Activated CD8-positive, alpha-beta T cell treated with anti-CD3 and anti-CD28 coated beads for 36 hours (primary cell): ENCODE measurements around the gene DPF3. TPM values are rescaled to one million over a fixed set of nuclear protein-coding genes. Genes with fewer than 3 reads are reported as not detected.

Experiments
- ATAC-seq: fragments of 200-7000 bp; cut with Tn5 transposase; one replicate; pipeline ENCODE4 v1.10.0; 2021; ENCODE audit warnings: mild to moderate bottlenecking, moderate library complexity
- CTCF ChIA-PET: fragments of 350-600 bp; sonication (Branson Sonifier 250); formaldehyde crosslinking; loops from one replicate; lab custom pipeline; 2021; ENCODE audit warnings: antibody characterized with exemption; lab: Charles Lee
- POLR2A ChIA-PET: fragments of 350-600 bp; sonication (Branson Sonifier 250); formaldehyde crosslinking; loops from one replicate; lab custom pipeline; 2021; ENCODE audit warnings: antibody characterized with exemption; lab: Charles Lee
- DNase-seq: peaks from one replicate; pipeline ENCODE4 v3.0.0-alpha.2; 2020
- H3K27ac Mint-ChIP-seq: one replicate; pipeline ENCODE4 v1.8.0; 2021; ENCODE audit warnings: mild to moderate bottlenecking, mixed read lengths
- H3K27me3 Mint-ChIP-seq: one replicate; pipeline ENCODE4 v1.8.0; 2021; ENCODE audit warnings: mixed read lengths
- H3K36me3 Mint-ChIP-seq: one replicate; pipeline ENCODE4 v1.8.0; 2021; ENCODE audit warnings: low read depth, mixed read lengths
- H3K4me1 Mint-ChIP-seq: one replicate; pipeline ENCODE4 v1.8.0; 2021; ENCODE audit warnings: low read depth, mixed read lengths
- H3K4me3 Mint-ChIP-seq: one replicate; pipeline ENCODE4 v1.8.0; 2021; ENCODE audit warnings: mild to moderate bottlenecking, moderate library complexity, mixed read lengths
- H3K9me3 Mint-ChIP-seq: one replicate; pipeline ENCODE4 v1.8.0; 2021; ENCODE audit warnings: mixed read lengths
- intact Hi-C: fragments of 100-400 bp; cut with micrococcal nuclease; formaldehyde crosslinking; loops from one replicate; pipeline ENCODE4 v1.10.0; 2022
- total RNA-seq, 2 experiments: library from RNA; stranded (reverse); gene quantifications; one replicate each; pipeline ENCODE4 v1.2.3, GENCODE V29; 2021
- TF ChIP-seq, protein P1 (sequence below): fragments of 200-600 bp; IDR thresholded peaks from one replicate; pipeline ENCODE4 v1.8.0; 2022; ENCODE audit warnings: antibody characterized with exemption, mild to moderate bottlenecking

The DPF3 gene
- total RNA-seq, 2 experiments from 2014 or later = 0.13 to 0.54 TPM

DNA sequence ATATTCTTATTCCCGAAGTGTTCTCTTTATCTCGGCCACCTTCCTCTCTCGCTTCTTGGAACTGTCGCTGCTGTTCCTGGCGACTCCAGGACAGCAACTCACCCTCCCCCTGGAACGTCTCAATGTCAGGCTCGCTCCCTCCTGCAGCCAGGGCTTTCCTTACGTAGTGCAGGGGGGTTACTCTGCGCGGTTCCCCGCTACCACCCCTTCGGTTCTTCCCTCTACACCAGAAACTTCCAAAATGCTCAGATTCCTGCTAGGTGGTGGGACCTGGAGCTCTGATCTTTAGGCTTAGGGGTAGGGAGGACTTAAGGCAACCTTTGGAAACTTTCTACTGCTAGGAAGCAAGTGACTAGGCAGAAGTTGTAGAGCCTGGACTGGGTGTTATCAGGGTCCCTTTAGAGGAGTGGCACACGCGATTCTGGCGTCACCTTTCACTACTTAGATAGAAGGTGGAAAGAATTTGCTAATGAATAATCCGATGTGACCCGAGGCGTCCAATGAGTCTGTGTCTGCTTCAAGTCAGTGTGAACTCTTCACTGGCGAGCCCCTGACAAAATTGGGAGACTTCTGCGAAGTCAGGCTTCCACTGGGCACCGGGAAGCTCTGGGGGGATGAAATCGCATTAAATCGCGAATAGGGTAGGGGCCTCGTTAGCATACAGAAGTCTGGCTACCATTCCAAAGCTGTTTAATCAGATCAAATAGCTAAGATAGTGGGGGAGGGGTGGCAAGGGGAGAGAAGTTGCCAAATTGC is 900 bp upstream of the DPF3 start:
- Mint-ChIP-seq H3K27ac (no peak overlapping the region), H3K27me3 (peaks cover 53% of the 10 kb centered on the region), H3K4me1 (peaks cover 18% of the 10 kb centered on the region), H3K9me3 (no peaks in the 10 kb centered on the region), H3K36me3 (no peaks in the 10 kb centered on the region), H3K4me3 (peak overlapping the region; percentile 87)
- POLR2A ChIA-PET = interaction anchor here (1.1 to 1.4 kb wide), 3 partner anchors 12 to 371 kb away, joined by 3 read pairs; partner anchors contain the start of gene DCAF4
- no peak for ATAC-seq
- TF ChIP-seq, protein P1, sequence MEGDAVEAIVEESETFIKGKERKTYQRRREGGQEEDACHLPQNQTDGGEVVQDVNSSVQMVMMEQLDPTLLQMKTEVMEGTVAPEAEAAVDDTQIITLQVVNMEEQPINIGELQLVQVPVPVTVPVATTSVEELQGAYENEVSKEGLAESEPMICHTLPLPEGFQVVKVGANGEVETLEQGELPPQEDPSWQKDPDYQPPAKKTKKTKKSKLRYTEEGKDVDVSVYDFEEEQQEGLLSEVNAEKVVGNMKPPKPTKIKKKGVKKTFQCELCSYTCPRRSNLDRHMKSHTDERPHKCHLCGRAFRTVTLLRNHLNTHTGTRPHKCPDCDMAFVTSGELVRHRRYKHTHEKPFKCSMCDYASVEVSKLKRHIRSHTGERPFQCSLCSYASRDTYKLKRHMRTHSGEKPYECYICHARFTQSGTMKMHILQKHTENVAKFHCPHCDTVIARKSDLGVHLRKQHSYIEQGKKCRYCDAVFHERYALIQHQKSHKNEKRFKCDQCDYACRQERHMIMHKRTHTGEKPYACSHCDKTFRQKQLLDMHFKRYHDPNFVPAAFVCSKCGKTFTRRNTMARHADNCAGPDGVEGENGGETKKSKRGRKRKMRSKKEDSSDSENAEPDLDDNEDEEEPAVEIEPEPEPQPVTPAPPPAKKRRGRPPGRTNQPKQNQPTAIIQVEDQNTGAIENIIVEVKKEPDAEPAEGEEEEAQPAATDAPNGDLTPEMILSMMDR = no peak
- intact Hi-C loops = no loop called here
- DNase-seq = peak; percentile 28
- CTCF ChIA-PET = interaction anchor here (0.6 to 1.7 kb wide), 9 partner anchors 9 to 381 kb away, joined by 3 to 13 read pairs (median 4); no protein-coding TSS in a partner anchor

DNA sequence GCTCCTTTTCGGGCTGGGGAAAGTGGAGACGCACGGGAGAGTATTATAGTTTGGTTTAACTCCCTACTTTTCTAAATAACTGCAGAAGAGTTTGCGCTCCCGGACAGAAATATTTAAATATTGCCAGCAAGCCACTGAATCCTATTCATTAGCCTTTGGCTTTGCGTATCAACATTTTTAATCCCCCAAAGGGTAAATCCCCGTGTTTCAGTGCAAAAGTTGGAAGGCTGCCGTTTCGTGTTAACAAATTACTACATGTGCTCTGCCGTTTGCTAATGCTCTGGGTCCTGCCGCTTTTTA is 372 bp upstream of the DPF3 start:
- peaks cover 18% of the 10 kb centered on the region for H3K4me1 Mint-ChIP-seq
- no peak overlapping the region for H3K27ac Mint-ChIP-seq
- CTCF ChIA-PET = interaction anchor here (0.6 to 1.7 kb wide), 9 partner anchors 10 to 380 kb away, joined by 3 to 13 read pairs (median 4); no protein-coding TSS in a partner anchor
- no peak for DNase-seq
- H3K9me3 Mint-ChIP-seq = no peaks in the 10 kb centered on the region
- intact Hi-C loops = no loop called here
- POLR2A ChIA-PET = interaction anchor here (1.1 to 1.4 kb wide), 3 partner anchors 11 to 370 kb away, joined by 3 read pairs; partner anchors contain the start of gene DCAF4
- TF ChIP-seq, protein P1 = no peak
- peak overlapping the region; percentile 87 for H3K4me3 Mint-ChIP-seq
- H3K36me3 Mint-ChIP-seq = no peaks in the 10 kb centered on the region
- peaks cover 54% of the 10 kb centered on the region for H3K27me3 Mint-ChIP-seq
- ATAC-seq = no peak

DNA sequence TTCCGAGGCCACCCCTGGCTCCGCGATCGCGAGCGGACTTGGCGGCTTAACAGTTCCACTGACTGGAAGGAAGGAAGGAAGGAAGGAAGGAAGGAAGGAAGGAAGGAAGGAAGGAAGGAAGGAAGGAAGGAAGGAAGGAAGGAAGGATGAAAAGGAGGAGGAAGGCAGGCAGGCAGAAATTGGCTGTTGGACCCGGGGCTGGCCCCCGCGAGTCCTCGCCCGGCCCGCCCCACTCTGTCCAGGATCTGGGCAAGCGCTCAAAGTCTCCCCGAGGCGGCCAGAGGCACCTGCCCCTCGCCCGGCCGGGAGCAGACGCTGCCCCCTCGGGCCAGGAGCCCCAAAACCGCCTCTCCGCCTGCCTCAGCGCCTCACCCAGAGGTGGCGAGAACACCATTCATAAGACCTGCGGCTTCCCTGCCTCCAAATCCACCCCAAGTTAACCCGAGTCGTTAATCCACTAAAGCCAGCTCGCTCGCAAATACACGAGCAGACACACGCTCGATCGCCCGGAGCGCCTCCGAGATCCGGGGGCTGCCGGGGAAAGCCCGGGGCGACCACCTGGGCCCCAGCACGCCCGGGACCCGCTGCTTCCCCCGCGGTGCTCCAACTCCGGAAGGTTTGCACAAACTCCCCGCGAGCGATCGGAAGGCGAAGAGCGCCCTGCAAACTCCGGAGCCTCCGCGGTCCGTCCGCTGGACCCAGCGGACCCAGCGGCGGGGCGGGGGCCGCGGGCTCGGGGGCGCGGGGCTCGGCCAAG is 844 bp downstream of the DPF3 start:
- ATAC-seq = peak; percentile 4
- ChIA-PET CTCF (interaction anchor here (1.2 to 1.7 kb wide), 2 partner anchors 15 to 374 kb away, joined by 3 to 4 read pairs; no protein-coding TSS in a partner anchor), POLR2A (interaction anchor here (1.4 kb wide), 1 partner anchor 369 kb away, joined by 3 read pairs; no protein-coding TSS in a partner anchor)
- peaks cover 18% of the 10 kb centered on the region for H3K4me1 Mint-ChIP-seq
- peaks cover 56% of the 10 kb centered on the region for H3K27me3 Mint-ChIP-seq
- TF ChIP-seq, protein P1 = no peak
- no peaks in the 10 kb centered on the region for H3K9me3 Mint-ChIP-seq
- no peaks in the 10 kb centered on the region for H3K36me3 Mint-ChIP-seq
- H3K27ac Mint-ChIP-seq = no peak overlapping the region
- peak overlapping the region; percentile 77 for H3K4me3 Mint-ChIP-seq
- peak; percentile 41 for DNase-seq
- intact Hi-C loops = no loop called here

- Mint-ChIP-seq H3K27me3 (peaks cover 55% of the 10 kb centered on the region), H3K36me3 (no peaks in the 10 kb centered on the region), H3K27ac (no peak overlapping the region), H3K4me3 (peak overlapping the region; percentile 77), H3K4me1 (peaks cover 18% of the 10 kb centered on the region), H3K9me3 (no peaks in the 10 kb centered on the region)
- POLR2A ChIA-PET = no interaction called here
- CTCF ChIA-PET = interaction anchor here (1.5 to 1.6 kb wide), 2 partner anchors 12 to 378 kb away, joined by 4 to 11 read pairs; no protein-coding TSS in a partner anchor
- intact Hi-C loops = no loop called here
- DNase-seq = peak; percentile 49
- TF ChIP-seq, protein P1 = no peak
- no peak for ATAC-seq
These were observed 1.6 kb downstream of the DPF3 start for GRCh38 chr14:72892103-72892878.
